ENCODE results near the gene CEP41.

CEP41 gene

DNA sequence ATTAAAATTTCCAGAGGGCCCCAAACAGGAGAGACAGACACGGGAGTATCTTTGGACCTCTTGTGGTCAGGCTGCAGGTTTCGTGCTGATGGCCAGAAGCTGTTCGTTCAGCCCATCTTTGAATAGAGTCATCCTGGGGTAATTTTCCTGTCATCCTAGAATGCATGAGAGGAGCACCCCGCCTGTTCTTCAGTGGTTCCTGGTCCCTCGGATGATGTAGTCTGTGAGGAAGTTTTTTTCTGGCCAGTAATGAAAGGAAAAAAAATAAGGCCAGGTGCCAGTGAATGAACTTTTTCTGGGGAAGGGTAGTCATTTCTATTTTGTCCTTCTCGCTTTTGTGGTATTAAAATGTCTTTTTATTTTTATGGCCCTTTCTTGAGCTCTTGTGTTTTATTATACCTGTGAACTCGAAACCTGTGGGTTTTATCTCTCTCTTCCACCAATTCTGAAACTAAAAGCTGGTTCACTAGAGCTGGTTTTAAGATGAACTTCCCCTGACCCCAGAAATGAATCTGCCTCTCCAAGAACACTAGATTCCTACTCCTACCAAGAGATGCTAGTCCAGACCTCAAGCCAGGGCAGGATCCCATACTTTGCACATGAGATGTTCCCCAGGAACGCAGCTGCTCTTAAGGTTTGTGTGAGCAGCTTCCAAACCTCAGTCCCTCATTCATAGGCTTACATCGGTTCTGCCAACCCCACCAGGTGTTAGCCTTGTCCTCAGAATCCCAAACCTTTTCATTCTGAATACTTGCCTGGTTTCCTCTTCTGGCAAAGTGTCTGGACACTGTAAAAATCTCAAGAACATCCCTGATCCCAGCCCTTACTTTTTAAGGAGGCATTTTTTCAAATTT is 35.7 kb upstream of the CEP41 start:
- TF ChIP-seq, protein P1, sequence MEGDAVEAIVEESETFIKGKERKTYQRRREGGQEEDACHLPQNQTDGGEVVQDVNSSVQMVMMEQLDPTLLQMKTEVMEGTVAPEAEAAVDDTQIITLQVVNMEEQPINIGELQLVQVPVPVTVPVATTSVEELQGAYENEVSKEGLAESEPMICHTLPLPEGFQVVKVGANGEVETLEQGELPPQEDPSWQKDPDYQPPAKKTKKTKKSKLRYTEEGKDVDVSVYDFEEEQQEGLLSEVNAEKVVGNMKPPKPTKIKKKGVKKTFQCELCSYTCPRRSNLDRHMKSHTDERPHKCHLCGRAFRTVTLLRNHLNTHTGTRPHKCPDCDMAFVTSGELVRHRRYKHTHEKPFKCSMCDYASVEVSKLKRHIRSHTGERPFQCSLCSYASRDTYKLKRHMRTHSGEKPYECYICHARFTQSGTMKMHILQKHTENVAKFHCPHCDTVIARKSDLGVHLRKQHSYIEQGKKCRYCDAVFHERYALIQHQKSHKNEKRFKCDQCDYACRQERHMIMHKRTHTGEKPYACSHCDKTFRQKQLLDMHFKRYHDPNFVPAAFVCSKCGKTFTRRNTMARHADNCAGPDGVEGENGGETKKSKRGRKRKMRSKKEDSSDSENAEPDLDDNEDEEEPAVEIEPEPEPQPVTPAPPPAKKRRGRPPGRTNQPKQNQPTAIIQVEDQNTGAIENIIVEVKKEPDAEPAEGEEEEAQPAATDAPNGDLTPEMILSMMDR (IDR thresholded peaks at IDR 0.05; ENCODE audit: insufficient read depth, missing control alignments) = no peak
- no peak for FAIRE-seq
- no peak for DNase-seq (ENCODE audit: insufficient read length, low spot score)

DNA sequence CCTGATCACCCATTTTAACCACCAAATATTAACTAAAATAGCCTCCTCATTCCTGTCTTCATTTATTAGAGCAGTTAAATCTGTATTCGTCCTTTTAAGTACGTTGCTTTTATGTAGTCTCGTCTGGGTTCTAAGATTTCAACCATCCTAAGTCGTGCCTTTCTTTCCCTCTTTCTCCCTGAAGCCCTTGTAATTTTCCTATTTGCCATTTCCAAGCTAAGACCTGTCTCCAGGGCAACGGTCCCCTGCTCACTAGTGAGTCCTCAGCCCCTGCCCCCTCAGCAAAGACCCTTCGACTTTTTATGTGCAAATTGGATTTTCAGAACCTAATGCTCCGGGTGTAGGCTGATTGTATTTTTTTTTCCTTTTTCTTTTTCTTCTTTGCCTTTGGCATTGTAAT is 35.0 kb upstream of the CEP41 start:
- DNase-seq (ENCODE audit: insufficient read length, low spot score) (no peak), FAIRE-seq (no peak)
- TF ChIP-seq, protein P1 (IDR thresholded peaks at IDR 0.05; ENCODE audit: insufficient read depth, missing control alignments) = no peak

DNA sequence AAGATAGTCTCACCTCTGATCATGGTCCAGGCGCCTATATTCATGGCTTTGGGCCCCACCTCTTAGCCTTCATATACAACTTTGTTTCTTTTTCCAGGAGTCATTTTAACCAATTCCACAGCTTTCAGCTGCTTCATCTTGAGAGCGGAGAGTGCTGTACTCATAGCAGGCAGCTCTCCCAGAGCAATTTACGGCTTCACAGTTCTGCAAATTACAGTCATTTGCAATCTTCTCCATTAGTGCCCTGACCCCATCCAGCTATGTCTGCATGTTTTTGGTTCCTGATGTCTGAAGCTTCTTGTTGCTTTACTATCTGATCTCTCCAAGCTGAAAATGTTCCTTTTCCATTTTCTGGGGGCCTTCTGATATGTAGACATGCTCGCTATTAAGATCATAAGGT is 33.1 kb upstream of the CEP41 start:
- FAIRE-seq = no peak
- TF ChIP-seq, protein P1 (IDR thresholded peaks at IDR 0.05; ENCODE audit: insufficient read depth, missing control alignments) = no peak
- DNase-seq (ENCODE audit: insufficient read length, low spot score) = no peak

DNA sequence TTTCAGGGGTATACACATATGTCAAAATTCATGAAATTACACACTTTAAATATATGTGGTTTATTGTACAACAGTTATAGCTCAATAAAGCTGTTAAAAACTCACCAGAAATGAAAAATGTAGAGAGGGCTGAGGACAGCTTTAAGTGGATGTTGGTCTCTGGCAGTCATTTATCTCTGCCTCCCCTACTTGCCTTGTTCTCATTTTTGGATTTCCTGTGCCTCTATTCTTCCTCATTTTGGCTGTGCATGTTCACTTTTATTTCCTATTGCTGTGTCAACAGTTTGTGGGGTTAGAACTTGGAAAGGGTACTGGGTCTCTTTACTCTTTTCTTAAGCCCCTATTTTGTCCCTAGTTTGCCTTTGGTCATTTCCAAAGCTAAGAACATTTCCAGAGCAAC is 32.5 kb upstream of the CEP41 start:
- TF ChIP-seq, protein P1 (IDR thresholded peaks at IDR 0.05; ENCODE audit: insufficient read depth, missing control alignments) = no peak
- FAIRE-seq = no peak

DNA sequence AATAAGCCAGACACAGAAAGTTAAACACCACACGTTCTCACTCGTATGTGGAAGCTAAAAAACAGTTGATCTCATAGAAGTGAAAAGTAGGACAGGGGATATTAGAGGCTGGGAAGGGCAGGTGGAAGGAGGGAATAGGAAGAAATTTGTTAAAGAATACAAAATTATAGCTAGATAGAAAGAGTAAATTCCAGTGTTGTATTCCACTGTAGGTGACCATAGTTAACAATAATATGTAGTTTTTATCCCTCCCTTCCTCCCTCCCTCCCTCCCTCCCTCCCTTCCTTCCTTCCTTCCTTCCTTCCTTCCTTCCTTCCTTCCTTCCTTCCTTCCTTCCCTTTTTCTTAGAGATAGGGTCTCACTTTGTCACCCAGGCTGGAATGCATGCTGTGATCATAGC is 31.2 kb upstream of the CEP41 start:
- TF ChIP-seq, protein P1 (IDR thresholded peaks at IDR 0.05; ENCODE audit: insufficient read depth, missing control alignments) = no peak
- no peak for DNase-seq (ENCODE audit: insufficient read length, low spot score)
- no peak for FAIRE-seq

More for the DNA sequence above, 32.5 kb upstream of the CEP41 start:
- DNase-seq (ENCODE audit: insufficient read length, low spot score) = no peak

DNA sequence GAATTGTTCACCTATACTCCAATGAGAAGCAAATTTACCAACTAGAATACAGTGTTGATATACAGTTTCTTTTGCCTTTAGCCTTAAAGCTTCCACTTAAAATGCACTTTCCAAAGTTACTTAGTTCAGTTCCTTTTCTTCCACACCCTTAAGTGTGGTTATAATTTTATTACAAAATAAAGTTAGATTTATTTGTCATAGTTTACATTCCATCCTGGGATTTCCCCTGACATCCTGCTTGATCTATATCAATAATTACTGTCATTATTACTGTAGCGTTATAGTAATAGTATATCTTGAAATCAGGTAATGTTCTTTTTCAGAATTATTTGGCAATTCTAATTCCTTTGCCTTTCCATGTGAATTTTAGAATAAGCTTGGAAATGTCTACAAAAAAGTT is 27.8 kb upstream of the CEP41 start:
- TF ChIP-seq, protein P1 (IDR thresholded peaks at IDR 0.05; ENCODE audit: insufficient read depth, missing control alignments) = no peak
- FAIRE-seq (no peak), DNase-seq (ENCODE audit: insufficient read length, low spot score) (no peak)
